ENCODE measurements around the gene DPT. TPM values are rescaled to one million over a fixed set of nuclear protein-coding genes. Genes with fewer than 3 reads are reported as not detected.

DPT gene
- total RNA-seq, 4 donors from 2014 or later = 6.8 to 25.9 (median 17.2) TPM

DNA sequence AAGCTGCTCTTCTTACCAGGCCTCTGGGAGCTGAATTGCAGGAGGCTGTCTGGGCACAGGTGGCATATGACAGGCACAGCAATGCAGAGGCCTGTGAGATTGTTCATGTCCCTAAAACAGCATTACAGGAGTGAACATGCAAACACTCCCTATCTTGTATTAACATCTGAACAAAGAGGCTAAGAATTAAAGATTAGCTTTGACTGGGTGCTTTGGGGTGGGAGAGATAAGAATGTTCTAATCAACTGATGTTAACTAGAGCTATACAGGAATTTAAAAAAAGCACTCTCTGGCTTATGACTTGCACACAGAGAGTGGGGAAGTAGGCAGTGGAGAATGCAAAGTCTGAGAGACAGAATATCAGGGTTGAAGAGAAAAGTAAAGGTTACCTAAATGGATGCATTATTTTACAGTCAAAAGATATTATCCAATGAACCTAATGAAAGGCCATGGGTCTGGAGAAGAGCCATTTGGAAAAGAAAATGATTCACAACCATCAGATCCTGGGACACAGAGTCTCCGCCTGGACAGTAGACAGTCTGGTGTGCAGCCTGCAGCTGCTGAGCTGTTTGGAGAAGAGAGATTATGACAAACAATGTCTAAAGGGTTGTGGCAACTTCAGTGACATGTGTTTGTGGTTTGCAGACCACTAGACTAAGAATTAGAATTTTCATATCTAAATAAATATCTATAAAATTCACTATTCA lies 20.2 kb downstream of the DPT start:
- no peak for DNase-seq

DNA sequence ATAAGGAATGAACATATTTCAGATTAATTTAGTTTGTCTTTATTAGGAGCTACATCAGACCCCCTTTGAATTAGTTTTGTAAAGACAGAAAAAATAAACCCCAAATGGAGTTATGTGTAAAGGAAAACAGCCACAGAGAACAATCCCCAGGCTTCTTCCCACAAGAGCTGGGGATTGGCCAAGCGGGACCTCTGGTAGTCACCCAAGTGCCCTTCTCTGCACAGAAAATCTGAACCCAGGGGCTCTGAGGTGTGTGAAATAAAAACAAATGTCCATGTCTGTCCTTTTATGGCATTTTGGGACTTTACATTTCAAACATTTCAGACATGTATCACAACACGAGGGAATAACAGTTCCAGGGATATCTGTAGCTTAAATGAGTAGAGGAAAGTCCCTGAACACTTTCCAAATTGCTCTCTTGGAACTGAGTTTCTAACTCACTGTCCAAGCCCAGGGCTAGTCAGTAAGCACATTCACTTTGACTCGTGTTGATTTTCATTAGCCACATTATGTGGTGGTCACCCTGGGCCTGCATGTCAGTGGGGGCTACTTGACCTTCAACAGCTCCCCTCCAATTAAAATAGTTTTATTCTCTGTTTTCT lies 22.5 kb downstream of the DPT start:
- Histone ChIP-seq H3K27me3 (no peaks in the 10 kb centered on the region), H3K4me1 (peaks cover 0 to 25% (median 0%) of the 10 kb centered on the region in 4 donors), H3K4me3 (no peak overlapping the region), H3K36me3 (no peaks in the 10 kb centered on the region), H3K9me3 (no peaks in the 10 kb centered on the region), H3K27ac (no peak overlapping the region)
- no peak for TF ChIP-seq POLR2A (IDR thresholded peaks at IDR 0.05)
- TF ChIP-seq, protein P1, sequence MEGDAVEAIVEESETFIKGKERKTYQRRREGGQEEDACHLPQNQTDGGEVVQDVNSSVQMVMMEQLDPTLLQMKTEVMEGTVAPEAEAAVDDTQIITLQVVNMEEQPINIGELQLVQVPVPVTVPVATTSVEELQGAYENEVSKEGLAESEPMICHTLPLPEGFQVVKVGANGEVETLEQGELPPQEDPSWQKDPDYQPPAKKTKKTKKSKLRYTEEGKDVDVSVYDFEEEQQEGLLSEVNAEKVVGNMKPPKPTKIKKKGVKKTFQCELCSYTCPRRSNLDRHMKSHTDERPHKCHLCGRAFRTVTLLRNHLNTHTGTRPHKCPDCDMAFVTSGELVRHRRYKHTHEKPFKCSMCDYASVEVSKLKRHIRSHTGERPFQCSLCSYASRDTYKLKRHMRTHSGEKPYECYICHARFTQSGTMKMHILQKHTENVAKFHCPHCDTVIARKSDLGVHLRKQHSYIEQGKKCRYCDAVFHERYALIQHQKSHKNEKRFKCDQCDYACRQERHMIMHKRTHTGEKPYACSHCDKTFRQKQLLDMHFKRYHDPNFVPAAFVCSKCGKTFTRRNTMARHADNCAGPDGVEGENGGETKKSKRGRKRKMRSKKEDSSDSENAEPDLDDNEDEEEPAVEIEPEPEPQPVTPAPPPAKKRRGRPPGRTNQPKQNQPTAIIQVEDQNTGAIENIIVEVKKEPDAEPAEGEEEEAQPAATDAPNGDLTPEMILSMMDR (IDR thresholded peaks at IDR 0.05) = no peak
- no peak for DNase-seq

More for the DNA sequence above, 20.2 kb downstream of the DPT start:
- H3K27me3 ChIP-seq = no peaks in the 10 kb centered on the region
- H3K27ac ChIP-seq = peak overlapping the region in 1 of 4 donors; percentile 45
- peaks cover 0 to 25% (median 0%) of the 10 kb centered on the region in 4 donors for H3K4me1 ChIP-seq
- no peak for TF ChIP-seq POLR2A (IDR thresholded peaks at IDR 0.05)
- TF ChIP-seq, protein P1 (IDR thresholded peaks at IDR 0.05) = no peak
- H3K9me3 ChIP-seq = no peaks in the 10 kb centered on the region
- H3K4me3 ChIP-seq = no peak overlapping the region
- no peaks in the 10 kb centered on the region for H3K36me3 ChIP-seq

DNA sequence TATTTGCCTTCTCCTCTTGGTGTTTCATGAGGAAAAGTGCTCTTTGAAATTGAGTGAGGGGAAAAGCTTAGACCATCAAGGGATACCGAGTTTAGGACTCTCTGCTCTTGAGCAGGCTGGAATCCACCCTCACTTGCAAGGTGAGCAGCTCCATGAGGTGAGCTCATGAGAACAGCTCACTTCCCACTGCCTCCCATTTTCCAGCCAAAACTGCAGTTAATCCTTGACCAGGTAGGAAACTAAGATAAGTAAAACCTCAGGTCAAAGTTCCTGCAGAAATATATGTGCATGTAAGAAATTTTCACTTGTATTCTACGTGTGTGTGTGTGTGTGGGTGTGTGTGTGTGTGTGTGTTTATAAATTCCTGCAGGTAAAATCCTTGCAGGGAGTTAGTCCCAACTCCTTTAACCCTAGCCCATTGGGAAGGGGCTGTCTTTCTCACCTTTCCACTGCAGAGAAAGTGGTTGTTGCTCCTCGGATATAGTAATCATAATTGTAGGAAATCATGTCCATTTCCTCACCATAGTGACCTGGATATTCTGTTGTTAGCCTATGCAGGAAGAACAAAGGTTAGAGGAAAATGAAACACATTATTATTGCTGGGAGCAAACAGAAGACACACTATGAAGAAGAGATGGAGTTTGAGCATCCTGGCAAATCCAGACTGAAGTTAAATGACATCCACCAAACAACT lies 28.3 kb downstream of the DPT start:
- no peak overlapping the region for H3K4me3 ChIP-seq
- no peaks in the 10 kb centered on the region for H3K36me3 ChIP-seq
- TF ChIP-seq, protein P1 (IDR thresholded peaks at IDR 0.05) = no peak
- no peak for TF ChIP-seq POLR2A (IDR thresholded peaks at IDR 0.05)
- no peak overlapping the region for H3K27ac ChIP-seq
- DNase-seq = no peak
- H3K4me1 ChIP-seq = no peaks in the 10 kb centered on the region
- H3K27me3 ChIP-seq = no peaks in the 10 kb centered on the region
- H3K9me3 ChIP-seq = no peaks in the 10 kb centered on the region

DNA sequence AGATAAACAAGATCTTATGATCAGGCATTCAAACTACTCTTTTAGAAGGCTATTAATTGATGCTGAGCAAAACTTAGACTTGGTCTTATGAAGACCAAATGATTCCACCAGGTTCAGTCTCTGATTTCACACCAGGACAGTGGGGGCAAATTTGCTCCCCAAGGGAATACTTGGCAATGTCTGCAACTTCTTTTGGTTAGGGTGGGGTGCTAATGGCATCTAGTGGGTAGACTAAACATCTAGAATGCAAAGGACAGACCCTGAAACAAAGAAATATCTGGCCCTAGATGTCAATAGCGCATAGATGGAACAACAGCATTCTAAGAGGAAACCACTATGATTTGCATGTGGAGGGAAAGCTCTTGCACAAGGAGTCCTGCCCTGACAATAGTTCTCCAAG lies 30.6 kb downstream of the DPT start:
- Histone ChIP-seq H3K4me3 (no peak overlapping the region), H3K27ac (no peak overlapping the region), H3K4me1 (no peaks in the 10 kb centered on the region), H3K9me3 (no peaks in the 10 kb centered on the region), H3K36me3 (no peaks in the 10 kb centered on the region), H3K27me3 (no peaks in the 10 kb centered on the region)
- TF ChIP-seq, protein P1 (IDR thresholded peaks at IDR 0.05) = no peak
- TF ChIP-seq POLR2A (IDR thresholded peaks at IDR 0.05) = no peak
- no peak for DNase-seq

DNA sequence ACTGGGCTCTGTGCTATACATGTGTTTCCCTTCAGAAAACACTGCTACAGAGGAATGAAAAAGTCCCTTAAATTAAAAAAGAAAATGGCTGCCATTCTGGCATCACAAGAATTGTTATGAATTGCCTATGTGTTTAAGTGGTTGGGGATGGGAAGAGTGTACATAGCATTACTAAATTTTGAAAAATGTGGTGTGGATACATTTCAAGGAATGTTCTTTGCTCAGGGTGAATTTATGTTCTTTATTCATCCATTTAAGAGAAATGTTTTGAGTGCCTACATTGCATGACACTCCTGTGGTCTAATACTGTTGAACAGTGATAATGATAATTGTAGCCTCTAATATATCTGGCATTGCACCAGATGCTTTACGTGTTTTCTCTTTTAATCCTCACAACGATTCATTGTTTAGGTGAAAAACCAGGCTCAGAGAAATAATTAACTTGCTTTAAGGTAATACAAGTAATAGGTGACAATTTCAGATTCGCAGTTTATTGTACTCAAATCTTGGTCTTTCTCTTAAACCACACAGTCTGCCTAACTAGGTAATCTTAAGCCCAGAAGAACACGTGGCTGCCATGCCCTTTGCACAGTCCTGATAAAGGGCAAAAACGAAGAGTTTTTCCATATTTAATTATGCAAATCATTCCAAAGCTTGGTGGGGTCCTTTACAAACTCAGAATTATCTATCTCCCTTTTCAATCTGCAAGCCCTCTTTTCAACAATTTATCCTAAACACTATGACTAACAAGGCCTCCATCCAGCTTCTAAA lies 31.5 kb downstream of the DPT start:
- DNase-seq = no peak
- H3K36me3 ChIP-seq = no peaks in the 10 kb centered on the region
- TF ChIP-seq, protein P1 (IDR thresholded peaks at IDR 0.05) = no peak
- no peak for TF ChIP-seq POLR2A (IDR thresholded peaks at IDR 0.05)
- no peaks in the 10 kb centered on the region for H3K9me3 ChIP-seq
- no peak overlapping the region for H3K27ac ChIP-seq
- H3K4me1 ChIP-seq = no peaks in the 10 kb centered on the region
- no peaks in the 10 kb centered on the region for H3K27me3 ChIP-seq
- no peak overlapping the region for H3K4me3 ChIP-seq
